IPS-11a (cell line): ENCODE measurements around the gene PHF21B.

Experiments used
- H3K4me3 ChIP-seq: one replicate; pipeline ENCODE4 v1.5.1; 2013; ENCODE audit warnings: low read depth, low read length, control low read depth

The PHF21B gene

GRCh38 chr22:44847892-44848291, 161.9 kb downstream of the PHF21B start:
- H3K4me3 ChIP-seq = no peak overlapping the region

- no peak overlapping the region for H3K4me3 ChIP-seq
These were observed 162.4 kb downstream of the PHF21B start for GRCh38 chr22:44847380-44847779.

GRCh38 chr22:44846726-44847275, 163.0 kb downstream of the PHF21B start:
- H3K4me3 ChIP-seq = no peak overlapping the region

- H3K4me3 ChIP-seq = no peak overlapping the region
These were observed 163.7 kb downstream of the PHF21B start for GRCh38 chr22:44845796-44846720.

GRCh38 chr22:44845191-44845590, 164.6 kb downstream of the PHF21B start:
- H3K4me3 ChIP-seq = no peak overlapping the region

- no peak overlapping the region for H3K4me3 ChIP-seq
These were observed 167.4 kb downstream of the PHF21B start for GRCh38 chr22:44842417-44842816.

GRCh38 chr22:44840611-44841322, 169.0 kb downstream of the PHF21B start:
- no peak overlapping the region for H3K4me3 ChIP-seq

GRCh38 chr22:44839721-44840120, 170.1 kb downstream of the PHF21B start:
- H3K4me3 ChIP-seq = no peak overlapping the region

- no peak overlapping the region for H3K4me3 ChIP-seq
These were observed 170.7 kb downstream of the PHF21B start for GRCh38 chr22:44839061-44839460.

- H3K4me3 ChIP-seq = no peak overlapping the region
These were observed 171.3 kb downstream of the PHF21B start for GRCh38 chr22:44838316-44839016.

- no peak overlapping the region for H3K4me3 ChIP-seq
These were observed 172.3 kb downstream of the PHF21B start for GRCh38 chr22:44837481-44837880.

- no peak overlapping the region for H3K4me3 ChIP-seq
These were observed 175.7 kb downstream of the PHF21B start for GRCh38 chr22:44834065-44834464.

GRCh38 chr22:44831885-44832284, 177.9 kb downstream of the PHF21B start:
- H3K4me3 ChIP-seq = no peak overlapping the region
